ENCODE measurements around the gene C14orf132. TPM values are rescaled to one million over a fixed set of nuclear protein-coding genes. Genes with fewer than 3 reads are reported as not detected.

Gene C14orf132
- total RNA-seq, 2 donors from 2014 or later = 1.6 to 5.6 TPM

GRCh38 chr14:96112032-96112431 lies 72.9 kb downstream of the C14orf132 start:
- H3K27me3 ChIP-seq = no peaks in the 10 kb centered on the region
- no peak for DNase-seq (ENCODE audit: low spot score)
- no peak overlapping the region for H3K4me3 ChIP-seq
- H3K27ac ChIP-seq = no peak overlapping the region
- H3K4me1 ChIP-seq = no peaks in the 10 kb centered on the region
- no peak for TF ChIP-seq CTCF (IDR thresholded peaks at IDR 0.05)
- no peaks in the 10 kb centered on the region for H3K36me3 ChIP-seq
- H3K9me3 ChIP-seq = no peaks in the 10 kb centered on the region

GRCh38 chr14:96114002-96114401 lies 74.8 kb downstream of the C14orf132 start:
- no peak for DNase-seq (ENCODE audit: low spot score)
- H3K27me3 ChIP-seq = no peaks in the 10 kb centered on the region
- H3K4me3 ChIP-seq = no peak overlapping the region
- H3K9me3 ChIP-seq = no peaks in the 10 kb centered on the region
- H3K36me3 ChIP-seq = no peaks in the 10 kb centered on the region
- no peak for TF ChIP-seq CTCF (IDR thresholded peaks at IDR 0.05)
- H3K4me1 ChIP-seq = no peaks in the 10 kb centered on the region
- H3K27ac ChIP-seq = no peak overlapping the region

- no peak for TF ChIP-seq CTCF (IDR thresholded peaks at IDR 0.05)
Observed at GRCh38 chr14:96117101-96117897, 78.1 kb downstream of the C14orf132 start.

GRCh38 chr14:96117960-96118359 lies 78.8 kb downstream of the C14orf132 start:
- TF ChIP-seq CTCF (IDR thresholded peaks at IDR 0.05) = no peak
- Histone ChIP-seq H3K9me3 (no peaks in the 10 kb centered on the region), H3K36me3 (no peaks in the 10 kb centered on the region), H3K27ac (no peak overlapping the region), H3K4me3 (no peak overlapping the region), H3K4me1 (no peaks in the 10 kb centered on the region), H3K27me3 (no peaks in the 10 kb centered on the region)
- no peak for DNase-seq (ENCODE audit: low spot score)

More at GRCh38 chr14:96117101-96117897, 78.1 kb downstream of the C14orf132 start:
- H3K9me3 ChIP-seq = no peaks in the 10 kb centered on the region
- DNase-seq (ENCODE audit: low spot score) = no peak
- H3K27me3 ChIP-seq = no peaks in the 10 kb centered on the region
- no peak overlapping the region for H3K4me3 ChIP-seq
- H3K36me3 ChIP-seq = no peaks in the 10 kb centered on the region
- H3K4me1 ChIP-seq = no peaks in the 10 kb centered on the region
- H3K27ac ChIP-seq = no peak overlapping the region

- no peak for TF ChIP-seq CTCF (IDR thresholded peaks at IDR 0.05)
- Histone ChIP-seq H3K27me3 (no peaks in the 10 kb centered on the region), H3K27ac (no peak overlapping the region), H3K4me1 (no peaks in the 10 kb centered on the region), H3K9me3 (no peaks in the 10 kb centered on the region), H3K4me3 (no peak overlapping the region), H3K36me3 (no peaks in the 10 kb centered on the region)
- DNase-seq (ENCODE audit: low spot score) = no peak
Observed at GRCh38 chr14:96118391-96118790, 79.2 kb downstream of the C14orf132 start.

GRCh38 chr14:96119947-96120346 lies 80.8 kb downstream of the C14orf132 start:
- Histone ChIP-seq H3K27me3 (no peaks in the 10 kb centered on the region), H3K4me3 (no peak overlapping the region), H3K9me3 (no peaks in the 10 kb centered on the region), H3K27ac (no peak overlapping the region), H3K36me3 (no peaks in the 10 kb centered on the region), H3K4me1 (no peaks in the 10 kb centered on the region)
- DNase-seq (ENCODE audit: low spot score) = no peak
- TF ChIP-seq CTCF (IDR thresholded peaks at IDR 0.05) = no peak
